Measurements from ENCODE around the gene RPS6KC1. TPM values are rescaled to one million over a fixed set of nuclear protein-coding genes. Genes with fewer than 3 reads are reported as not detected.

Gene RPS6KC1
- total and polyA plus RNA-seq, 8 donors, result 15.8 to 25.2 (median 23.5) TPM

- ATAC-seq, result no peak
- Histone ChIP-seq H3K27me3 (no peaks in the 10 kb centered on the region), H3K4me1 (no peaks in the 10 kb centered on the region), H3K36me3 (no peaks in the 10 kb centered on the region), H3K9me3 (no peaks in the 10 kb centered on the region), H3K27ac (no peak overlapping the region), H3K4me3 (no peak overlapping the region)
- DNase-seq, result no peak
- intact Hi-C loops (cut with DNase I), result no loop called here
- TF ChIP-seq CTCF (IDR thresholded peaks at IDR 0.05), result no peak
Observed at GRCh38 chr1:213251972-213252371, 200.9 kb downstream of the RPS6KC1 start.

- TF ChIP-seq CTCF (IDR thresholded peaks at IDR 0.05), result no peak
- Histone ChIP-seq H3K9me3 (no peaks in the 10 kb centered on the region), H3K4me3 (no peak overlapping the region), H3K27ac (no peak overlapping the region), H3K36me3 (no peaks in the 10 kb centered on the region), H3K27me3 (no peaks in the 10 kb centered on the region), H3K4me1 (no peaks in the 10 kb centered on the region)
- no peak for DNase-seq
- intact Hi-C loops (cut with DNase I), result no loop called here
- ATAC-seq, result peak; percentile 45
Observed at GRCh38 chr1:213256438-213257087, 205.5 kb downstream of the RPS6KC1 start.

- no peak overlapping the region for H3K4me3 ChIP-seq
- peak; percentile 47 for ATAC-seq
- H3K4me1 ChIP-seq, result no peaks in the 10 kb centered on the region
- DNase-seq, result no peak
- H3K27ac ChIP-seq, result no peak overlapping the region
- intact Hi-C loops (cut with DNase I), result no loop called here
- H3K9me3 ChIP-seq, result no peaks in the 10 kb centered on the region
- peaks cover 0 to 6% of the 10 kb centered on the region in 2 donors for H3K36me3 ChIP-seq
- no peaks in the 10 kb centered on the region for H3K27me3 ChIP-seq
- no peak for TF ChIP-seq CTCF (IDR thresholded peaks at IDR 0.05)
Observed at GRCh38 chr1:213260311-213261075, 209.5 kb downstream of the RPS6KC1 start.

- H3K4me3 ChIP-seq, result no peak overlapping the region
- TF ChIP-seq CTCF (IDR thresholded peaks at IDR 0.05), result no peak
- H3K27ac ChIP-seq, result no peak overlapping the region
- intact Hi-C loops (cut with DNase I), result no loop called here
- no peaks in the 10 kb centered on the region for H3K27me3 ChIP-seq
- no peak for ATAC-seq
- no peaks in the 10 kb centered on the region for H3K9me3 ChIP-seq
- no peaks in the 10 kb centered on the region for H3K4me1 ChIP-seq
- H3K36me3 ChIP-seq, result peaks cover 0 to 15% of the 10 kb centered on the region in 2 donors
- no peak for DNase-seq
Observed at GRCh38 chr1:213264531-213264930, 213.5 kb downstream of the RPS6KC1 start.

GRCh38 chr1:213266983-213267772 lies 216.1 kb downstream of the RPS6KC1 start:
- Histone ChIP-seq H3K27ac (no peak overlapping the region), H3K4me3 (no peak overlapping the region), H3K9me3 (no peaks in the 10 kb centered on the region), H3K36me3 (peaks cover 0 to 16% of the 10 kb centered on the region in 2 donors), H3K27me3 (no peaks in the 10 kb centered on the region), H3K4me1 (no peaks in the 10 kb centered on the region)
- intact Hi-C loops (cut with DNase I), result no loop called here
- DNase-seq, result no peak
- ATAC-seq, result no peak
- TF ChIP-seq CTCF (IDR thresholded peaks at IDR 0.05), result no peak

Measured in left lung (tissue), 10 donors.